Fibroblast of villous mesenchyme (primary cell): Measurements from ENCODE around the gene GPR151. TPM values are rescaled to one million over a fixed set of nuclear protein-coding genes. Genes with fewer than 3 reads are reported as not detected.

Experiments
- DNase-seq: peaks from one replicate; pipeline ENCODE4 v3.0.0-alpha.2; 2010; ENCODE audit warnings: low read depth
- H3K4me3 ChIP-seq: 2 replicates; pipeline ENCODE4 v1.5.1; 2011; ENCODE audit warnings: low read depth, mild to moderate bottlenecking, low read length
- total RNA-seq: library from RNA; depleted of rRNA; stranded (reverse); fragments of >200 nt; gene quantifications from 2 replicates; pipeline ENCODE4 v1.2.3, GENCODE V29; 2012
- TF ChIP-seq, protein P1 (sequence below): IDR thresholded peaks from 2 replicates; pipeline ENCODE4 v1.5.1; 2012; ENCODE audit warnings: low read depth, mild to moderate bottlenecking, low read length; ENCODE audit not compliant: insufficient read depth

GPR151 gene
- total RNA-seq, 1 donor, result not detected

DNA sequence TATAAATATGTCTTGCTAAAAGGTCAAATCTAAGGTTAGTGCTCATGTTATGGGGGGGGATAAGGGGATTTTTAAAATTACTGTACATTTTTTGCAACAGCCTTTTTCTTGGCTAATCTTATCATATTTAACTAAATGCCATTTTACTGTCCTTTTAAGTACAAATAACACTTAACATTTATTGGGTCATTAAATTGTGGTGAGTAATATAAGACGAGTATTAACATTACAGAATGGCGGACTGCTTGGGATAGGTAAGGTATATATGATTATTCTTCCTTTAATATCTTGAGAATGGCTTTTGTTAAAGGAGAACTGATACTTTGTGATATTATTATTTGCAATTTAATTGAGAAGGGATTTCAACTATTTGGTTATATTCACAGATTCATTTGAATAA, 33.2 kb downstream of the GPR151 start:
- TF ChIP-seq, protein P1, sequence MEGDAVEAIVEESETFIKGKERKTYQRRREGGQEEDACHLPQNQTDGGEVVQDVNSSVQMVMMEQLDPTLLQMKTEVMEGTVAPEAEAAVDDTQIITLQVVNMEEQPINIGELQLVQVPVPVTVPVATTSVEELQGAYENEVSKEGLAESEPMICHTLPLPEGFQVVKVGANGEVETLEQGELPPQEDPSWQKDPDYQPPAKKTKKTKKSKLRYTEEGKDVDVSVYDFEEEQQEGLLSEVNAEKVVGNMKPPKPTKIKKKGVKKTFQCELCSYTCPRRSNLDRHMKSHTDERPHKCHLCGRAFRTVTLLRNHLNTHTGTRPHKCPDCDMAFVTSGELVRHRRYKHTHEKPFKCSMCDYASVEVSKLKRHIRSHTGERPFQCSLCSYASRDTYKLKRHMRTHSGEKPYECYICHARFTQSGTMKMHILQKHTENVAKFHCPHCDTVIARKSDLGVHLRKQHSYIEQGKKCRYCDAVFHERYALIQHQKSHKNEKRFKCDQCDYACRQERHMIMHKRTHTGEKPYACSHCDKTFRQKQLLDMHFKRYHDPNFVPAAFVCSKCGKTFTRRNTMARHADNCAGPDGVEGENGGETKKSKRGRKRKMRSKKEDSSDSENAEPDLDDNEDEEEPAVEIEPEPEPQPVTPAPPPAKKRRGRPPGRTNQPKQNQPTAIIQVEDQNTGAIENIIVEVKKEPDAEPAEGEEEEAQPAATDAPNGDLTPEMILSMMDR, result no peak
- no peak overlapping the region for H3K4me3 ChIP-seq
- DNase-seq, result no peak

DNA sequence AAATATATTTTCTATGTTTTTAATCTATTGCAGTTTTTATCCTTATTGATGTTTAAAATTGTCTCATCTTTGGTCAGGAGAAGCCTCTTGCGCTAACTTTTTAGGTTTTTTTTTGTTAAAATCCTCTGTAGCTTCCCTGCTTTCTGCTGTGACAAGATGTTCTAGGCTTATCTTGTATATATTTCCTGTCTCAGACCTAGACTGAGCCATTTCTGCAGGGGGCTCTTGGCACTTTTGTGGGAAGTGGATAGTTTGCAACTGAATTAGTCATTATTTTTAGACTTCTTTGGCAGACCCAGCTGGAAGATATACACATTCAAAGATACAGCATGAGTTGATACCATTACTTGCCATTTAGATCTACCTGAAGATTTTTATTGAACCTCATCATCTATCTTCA, 40.1 kb downstream of the GPR151 start:
- H3K4me3 ChIP-seq, result no peak overlapping the region
- DNase-seq, result no peak
- TF ChIP-seq, protein P1, result no peak

DNA sequence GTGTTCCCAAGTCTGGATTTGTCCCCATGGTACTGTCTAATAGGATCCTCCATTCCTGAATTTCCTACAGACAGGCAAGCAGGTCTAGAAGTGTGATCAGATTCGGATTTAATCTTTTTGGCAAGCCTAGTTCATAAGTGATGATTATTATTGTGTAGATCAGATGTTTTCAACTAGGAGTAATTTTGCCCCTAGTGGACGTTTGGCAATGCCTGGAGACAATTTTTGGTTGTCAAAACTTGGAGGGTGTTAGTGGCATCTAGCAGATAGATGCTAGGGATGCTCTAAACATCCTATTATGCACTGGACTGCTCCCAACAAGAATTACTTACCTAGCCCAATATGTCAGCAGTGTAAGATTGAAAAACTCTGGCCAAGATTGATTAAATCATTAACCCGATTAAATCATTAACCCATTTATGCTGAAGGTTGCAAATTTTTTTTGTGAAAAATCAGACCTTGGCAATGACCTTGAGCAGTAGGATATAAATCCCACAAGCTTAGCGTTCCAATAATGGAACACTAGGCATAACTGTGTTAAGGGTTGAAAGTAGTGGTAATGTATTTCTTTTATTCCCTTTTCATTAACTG, 40.7 kb downstream of the GPR151 start:
- no peak overlapping the region for H3K4me3 ChIP-seq
- DNase-seq, result no peak
- TF ChIP-seq, protein P1, result peak; percentile 27

DNA sequence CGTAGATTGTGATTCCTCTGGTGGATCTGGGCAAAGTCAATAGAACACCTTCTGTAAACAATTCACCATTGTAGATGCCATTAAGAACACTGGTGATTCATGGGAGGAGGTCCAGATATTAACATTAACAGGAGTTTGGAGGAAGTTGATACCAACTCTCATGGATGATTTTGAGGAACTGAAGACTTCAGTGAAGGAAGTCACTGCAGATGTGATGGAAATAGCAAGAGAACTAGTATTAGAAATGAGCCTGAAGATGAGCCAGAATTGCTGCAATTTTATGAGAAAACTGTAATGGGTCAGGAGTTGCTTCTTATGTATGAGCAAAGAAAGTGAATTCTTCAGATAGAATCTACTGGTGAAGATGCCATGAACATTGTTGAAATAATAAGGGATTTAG, 41.9 kb downstream of the GPR151 start:
- TF ChIP-seq, protein P1, result no peak
- DNase-seq, result no peak
- H3K4me3 ChIP-seq, result no peak overlapping the region

DNA sequence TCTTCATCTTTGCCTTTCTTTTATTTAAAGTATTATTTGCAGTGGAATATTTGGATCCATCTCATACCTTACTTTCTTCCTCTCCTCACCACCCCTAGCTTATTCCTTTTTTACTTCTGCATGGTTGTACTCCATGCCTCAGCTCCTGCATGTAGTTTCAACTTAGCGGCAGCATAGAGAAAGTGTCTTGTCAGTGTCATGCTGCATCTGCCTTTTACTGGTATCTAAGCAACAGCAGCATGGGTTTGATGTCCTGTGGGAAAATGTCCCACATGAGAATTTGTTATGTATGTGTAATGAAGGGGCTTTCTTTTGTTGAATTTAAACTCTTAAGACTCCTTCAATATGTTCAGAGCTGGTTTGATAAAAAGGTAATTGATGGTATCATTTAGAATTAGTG, 48.2 kb downstream of the GPR151 start:
- no peak overlapping the region for H3K4me3 ChIP-seq
- TF ChIP-seq, protein P1, result no peak
- DNase-seq, result no peak

DNA sequence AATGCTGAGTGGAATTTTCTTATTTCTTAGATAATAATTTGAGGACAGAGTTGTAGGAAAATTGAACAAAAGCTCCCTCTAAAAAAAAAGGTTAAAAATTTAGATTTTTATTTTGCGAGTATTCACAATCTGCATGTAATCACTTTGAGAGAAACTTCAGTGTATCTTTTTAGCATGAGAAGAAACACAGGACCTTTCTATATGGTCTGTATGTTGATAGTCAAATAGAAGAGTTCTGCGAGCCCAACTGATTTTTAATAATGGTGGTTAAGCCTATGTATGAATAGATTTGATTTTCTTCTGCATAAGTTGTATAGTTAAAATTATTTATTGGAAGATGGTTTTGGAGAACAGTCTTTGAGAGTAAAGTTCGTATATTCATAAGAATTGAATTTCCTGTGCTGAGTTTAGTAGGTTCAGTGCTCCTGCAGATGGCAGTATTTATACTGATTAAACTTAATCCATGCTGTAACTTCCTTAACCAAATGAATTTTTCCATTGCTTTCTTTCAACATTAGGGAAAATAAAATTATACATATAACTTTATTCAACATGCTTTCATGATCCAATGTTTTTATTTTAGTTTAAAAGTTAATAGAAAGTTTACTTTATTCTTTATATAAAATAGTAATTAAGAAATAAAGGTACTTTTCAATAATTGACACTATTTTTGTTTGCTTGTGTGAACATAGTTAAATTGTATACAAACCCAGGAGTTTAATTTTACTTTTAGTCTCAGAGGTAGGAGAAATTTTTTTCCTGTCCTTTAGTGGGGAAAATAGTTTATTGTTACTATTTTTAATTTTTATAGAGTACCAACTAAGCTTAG, 49.3 kb downstream of the GPR151 start:
- peak; percentile 37 for DNase-seq
- no peak overlapping the region for H3K4me3 ChIP-seq
- TF ChIP-seq, protein P1, result peak; percentile 50
